ENCODE results near the gene SPATC1L.
A peak's percentile ranks its signal among the peaks of the same experiment; 100 is the strongest.
"Not testable (repeated sequence)": the region's sequence is repeated elsewhere in the genome, so short reads cannot be mapped to it uniquely, and the experiment has no call there.

Gene SPATC1L

DNA sequence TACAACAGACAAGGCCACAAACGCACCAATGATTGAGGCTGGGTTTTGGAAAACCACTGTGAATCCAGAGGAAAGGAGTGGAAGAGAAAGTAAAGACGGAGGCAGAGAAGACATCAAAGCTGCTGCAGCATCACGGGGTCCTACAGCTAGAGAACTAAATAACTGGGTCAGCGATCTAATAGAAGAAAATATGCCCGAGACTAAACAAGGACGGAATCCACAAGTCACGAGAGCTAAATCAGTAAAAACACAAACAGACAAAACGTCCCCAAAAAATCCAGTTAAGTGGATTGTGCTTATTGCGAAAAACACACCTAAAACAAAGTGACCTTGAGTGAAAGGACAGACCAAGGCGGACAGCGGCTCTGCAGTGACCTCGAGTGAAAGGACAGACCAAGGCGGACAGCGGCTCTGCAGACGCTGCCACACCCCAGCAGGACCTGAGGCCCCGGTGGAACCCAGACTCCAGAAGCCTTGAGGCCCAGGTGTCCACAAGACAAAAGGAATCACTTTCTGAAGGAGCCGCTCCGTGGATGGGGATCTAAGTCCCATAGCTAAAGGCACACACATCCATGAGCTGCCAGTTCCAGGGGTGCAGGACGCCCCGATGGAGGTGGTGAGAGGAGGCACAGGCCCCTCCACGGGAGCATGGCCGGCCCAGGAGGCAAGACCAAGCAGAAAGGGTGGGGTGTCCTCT is 34.9 kb downstream of the SPATC1L start:
- DNase-seq = no peak

DNA sequence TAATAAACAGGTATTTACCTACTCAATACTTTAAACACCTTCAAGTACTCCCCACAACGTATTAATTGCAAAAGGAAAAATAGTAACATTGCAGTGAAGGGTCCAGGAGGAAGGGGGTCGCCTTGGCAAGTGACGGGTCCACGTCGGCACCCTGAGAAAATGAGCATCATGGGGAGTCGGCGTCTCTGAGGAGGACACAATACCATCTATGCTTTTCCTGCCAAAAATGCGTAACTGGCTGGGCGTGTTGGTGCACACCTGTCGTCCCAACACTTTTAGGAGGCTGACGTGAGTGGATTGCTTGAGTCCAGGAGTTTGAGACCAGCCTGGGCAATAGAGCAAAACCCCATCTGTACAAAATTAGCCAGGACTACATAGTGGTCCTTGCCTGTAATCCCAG is 36.2 kb downstream of the SPATC1L start:
- DNase-seq = no peak

DNA sequence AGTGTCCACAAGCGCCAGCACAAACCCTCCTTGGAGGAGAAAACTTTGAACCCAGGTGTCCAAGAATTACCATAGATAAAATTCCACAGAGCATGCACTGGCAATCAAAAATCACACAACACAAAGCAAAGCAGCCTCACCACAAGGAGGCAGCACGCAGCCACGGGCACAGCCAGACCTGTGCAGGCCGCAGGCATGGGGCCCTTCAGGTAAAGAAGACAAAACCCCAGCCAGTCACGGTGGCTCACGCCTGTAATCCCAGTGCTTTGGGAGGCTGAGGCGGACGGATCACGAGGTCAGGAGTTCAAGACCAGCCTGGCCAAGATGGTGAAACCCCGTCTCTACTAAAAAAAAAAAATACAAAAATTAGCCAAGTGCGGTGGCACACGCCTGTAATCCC is 36.8 kb downstream of the SPATC1L start:
- DNase-seq = peak; percentile 73

DNA sequence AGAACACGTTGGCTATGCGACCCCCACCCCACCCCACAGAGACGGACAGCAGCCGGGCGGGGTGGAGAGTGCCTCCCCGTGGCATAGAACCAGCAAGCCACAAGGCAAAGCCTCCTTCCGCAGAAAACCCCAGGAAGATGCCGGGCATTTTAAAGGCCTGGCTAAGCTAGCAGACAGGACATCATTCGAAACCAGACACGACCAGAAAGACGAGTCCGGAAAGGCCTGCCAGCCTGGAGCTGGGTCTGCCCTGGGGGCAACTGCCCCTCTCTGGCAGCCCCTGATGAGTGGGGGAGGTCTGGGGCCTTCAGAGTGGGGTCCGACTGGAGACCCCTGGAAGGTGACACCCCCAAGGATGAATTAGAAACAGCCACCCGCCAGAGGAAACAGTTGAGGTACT is 37.4 kb downstream of the SPATC1L start:
- no peak for DNase-seq

DNA sequence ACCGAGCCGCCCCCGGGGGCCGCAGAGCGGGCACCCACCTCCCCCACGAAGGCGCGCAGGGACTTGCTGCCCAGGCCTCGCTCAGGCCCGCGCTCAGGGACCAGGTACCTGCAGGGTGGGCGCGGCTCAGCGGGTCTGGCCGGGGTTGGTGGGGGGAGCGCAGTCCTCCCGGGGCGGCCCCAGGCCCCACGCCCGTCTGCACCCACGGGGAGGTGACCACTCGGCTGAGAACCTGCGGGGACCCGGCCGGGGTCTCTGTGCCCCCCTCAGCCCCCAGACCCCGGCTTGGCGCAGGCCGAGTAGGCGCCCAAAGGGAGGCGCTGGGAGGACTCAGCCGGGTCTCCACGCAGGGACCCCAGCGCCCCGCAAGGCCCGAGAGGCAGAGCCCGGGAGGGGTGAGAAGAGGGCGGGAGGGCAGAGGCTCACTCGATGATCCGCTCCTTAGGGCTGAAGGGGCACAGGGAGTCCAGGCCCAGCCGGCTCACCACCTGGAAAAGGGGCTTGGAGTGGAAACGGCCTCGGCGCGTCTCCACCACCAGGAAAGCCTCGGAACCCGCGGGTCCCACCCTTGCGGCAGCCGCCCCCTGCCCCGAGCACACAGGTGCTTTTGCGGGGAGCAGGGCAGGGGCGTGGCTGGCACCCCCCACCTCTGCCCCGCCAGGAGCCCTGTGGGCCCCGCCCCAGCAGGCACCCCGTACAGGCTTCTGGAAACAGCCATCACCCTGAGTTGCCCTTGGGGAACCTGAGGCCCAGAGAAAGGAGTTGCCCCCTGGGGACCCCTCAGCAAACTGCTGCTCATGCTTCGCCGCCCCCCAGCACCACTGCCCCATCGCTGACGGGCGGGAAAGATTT is 38.2 kb downstream of the SPATC1L start:
- DNase-seq = no peak

DNA sequence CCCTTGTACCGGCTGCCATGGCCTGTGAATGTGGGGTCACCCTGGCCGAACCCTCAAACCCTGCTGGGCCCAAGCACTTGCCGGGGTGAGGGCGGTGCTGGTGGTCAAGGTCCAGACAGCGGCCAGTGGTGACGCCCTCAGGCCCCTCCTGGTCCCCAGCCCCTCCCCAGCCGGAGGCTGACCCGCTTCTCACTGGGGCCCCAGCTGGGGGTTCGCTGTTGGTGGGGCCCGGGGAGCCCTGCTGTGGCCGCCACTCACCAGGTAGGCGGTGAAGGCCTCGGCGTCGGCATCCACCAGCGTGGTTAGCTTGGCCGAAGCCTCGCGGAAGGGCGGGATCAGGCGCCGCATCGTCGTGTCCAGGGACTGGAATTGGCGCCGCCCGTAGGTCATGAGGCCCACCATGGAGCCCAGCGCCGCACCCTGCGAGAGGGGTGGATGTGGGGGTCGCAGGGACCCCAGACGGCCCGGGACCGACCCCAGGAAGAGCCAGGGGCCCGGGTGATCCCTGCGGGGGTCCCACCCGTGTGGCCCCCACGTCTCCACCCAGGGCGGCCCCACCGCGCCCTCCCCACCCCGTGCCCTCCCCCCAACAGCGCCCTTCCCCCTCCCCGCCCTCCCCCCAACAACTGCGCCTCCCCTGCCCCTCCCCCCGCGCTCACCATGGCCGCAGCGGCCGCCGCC is 39.0 kb downstream of the SPATC1L start:
- DNase-seq = no peak

DNA sequence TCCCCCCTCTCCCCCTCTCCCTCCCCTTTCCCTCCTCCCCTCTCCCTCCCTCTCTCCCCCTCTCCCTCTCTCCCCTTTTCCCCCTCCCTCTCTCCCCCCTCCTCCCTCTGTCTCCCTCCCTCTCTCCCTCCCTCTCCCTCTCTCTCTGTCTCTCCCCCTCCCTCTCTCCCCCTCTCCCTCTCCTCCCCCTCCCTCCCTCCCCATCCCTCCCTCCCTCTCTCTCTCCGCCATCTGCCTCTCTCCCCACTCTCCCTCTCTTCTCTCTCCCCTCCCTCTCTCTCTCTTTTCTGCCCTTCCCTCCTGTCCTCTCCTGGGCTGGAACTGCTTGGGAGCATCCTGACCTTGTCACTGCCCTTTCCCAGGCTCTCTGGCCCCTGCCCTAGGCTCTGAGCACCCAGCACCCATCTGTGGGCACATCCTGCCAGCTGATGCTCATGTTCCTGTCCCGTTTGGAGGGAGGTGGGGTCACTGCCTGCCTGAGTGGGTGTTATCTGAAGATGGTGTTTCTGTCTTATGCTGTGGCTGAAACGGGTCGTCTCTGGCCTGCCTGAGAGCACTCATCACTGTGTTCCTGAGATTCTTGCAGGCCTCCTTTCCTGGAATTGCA is 39.7 kb downstream of the SPATC1L start:
- no peak for DNase-seq

DNA sequence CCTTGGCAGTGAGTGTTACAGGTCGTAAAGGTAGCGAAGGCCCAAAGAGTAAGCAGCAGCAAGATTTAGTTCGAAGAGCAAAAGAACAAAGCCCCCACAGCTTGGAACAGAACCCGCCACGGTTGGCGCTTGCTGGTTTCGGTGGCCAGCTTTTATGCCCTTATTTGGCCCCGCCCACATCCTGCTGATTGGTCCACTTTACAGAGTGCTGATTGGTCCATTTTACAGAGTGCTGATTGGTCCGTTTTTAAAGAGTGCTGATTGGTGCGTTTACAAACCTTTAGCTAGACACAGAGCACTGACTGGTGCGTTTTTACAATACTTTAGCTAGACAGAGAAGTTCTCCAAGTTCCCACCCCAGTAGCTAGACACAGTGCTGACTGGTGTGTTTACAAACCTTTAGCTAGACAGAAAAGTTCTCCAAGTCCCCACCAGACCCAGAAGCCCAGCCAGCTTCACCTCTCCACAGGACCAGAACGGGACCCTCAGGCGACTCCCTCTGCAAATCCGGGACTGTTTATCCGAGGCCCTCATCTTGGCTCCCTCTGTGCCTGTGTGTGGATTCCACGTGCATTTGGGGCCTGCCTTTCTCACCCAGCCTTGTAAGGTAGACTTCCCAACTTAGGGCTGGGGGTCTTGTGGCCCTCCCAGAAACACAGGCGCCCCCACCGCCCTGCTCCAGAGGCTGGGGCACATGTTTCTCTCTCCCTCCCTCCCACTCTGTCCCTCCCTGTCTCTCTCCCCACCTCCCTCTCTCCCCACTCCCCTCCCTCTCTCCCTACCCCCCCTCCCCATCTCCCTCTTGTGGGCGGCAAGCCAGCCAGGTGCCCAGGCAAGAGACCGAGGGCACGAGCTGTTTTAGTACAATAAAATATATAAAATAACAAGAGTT is 41.4 kb downstream of the SPATC1L start:
- DNase-seq = no peak

DNA sequence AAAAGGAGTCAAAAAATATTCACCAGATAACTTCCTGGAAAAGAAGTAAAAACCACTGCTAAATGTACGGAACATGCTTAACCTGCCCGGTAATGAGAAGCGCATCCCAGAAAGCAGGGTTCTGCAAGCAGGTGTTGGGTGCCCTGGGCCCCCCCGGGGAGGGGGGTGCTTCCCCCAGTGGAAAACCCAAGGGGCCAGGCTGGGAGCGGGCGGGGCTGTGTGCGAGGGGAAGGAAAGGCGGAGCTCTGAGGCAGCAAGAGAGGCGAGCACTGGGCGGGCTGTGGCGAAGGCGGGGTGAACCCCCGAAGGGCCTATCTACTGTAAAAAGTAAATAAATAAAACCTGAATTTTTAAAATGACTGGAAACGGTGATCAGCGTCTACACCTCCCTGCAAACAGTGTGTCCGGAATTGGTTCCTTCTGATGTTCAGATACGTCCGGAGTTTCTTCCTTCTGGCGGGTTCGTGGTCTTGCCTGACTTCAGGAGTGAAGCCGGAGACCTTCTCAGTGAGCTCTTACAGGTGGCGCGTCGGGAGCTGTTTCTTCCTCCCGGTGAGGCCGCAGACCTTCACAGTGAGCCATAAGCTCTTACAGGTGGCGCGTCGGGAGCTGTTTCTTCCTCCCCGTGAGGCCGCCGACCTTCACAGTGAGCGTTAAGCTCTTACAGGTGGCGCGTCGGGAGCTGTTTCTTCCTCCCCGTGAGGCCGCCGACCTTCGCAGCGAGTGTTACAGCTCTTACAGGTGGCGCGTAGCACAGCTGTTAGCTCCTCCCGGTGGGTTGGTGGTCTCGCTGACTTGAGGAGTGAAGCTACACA is 42.3 kb downstream of the SPATC1L start:
- DNase-seq = no peak

DNA sequence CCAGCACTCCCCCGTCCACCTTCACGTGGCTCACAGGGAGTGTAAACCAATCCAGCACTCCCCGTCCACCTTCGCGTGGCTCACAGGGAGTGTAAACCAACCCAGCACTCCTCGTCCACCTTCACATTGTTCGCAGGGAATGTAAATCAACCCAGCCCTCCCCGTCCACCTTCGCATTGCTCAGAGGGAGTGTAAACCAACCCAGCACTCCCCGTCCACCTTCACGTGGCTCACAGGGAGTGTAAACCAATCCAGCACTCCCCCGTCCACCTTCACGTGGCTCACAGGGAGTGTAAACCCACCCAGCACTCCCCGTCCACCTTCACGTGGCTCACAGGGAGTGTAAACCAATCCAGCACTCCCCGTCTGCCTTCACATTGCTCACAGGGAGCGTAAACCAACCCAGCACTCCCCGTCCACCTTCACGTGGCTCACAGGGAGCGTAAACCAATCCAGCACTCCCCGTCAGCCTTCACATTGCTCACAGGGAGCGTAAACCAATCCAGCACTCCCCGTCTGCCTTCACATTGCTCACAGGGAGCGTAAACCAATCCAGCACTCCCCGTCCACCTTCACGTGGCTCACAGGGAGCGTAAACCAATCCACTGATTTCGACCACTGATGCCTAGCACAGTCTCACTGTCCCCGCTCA is 43.8 kb downstream of the SPATC1L start:
- DNase-seq = not testable (repeated sequence)

DNA sequence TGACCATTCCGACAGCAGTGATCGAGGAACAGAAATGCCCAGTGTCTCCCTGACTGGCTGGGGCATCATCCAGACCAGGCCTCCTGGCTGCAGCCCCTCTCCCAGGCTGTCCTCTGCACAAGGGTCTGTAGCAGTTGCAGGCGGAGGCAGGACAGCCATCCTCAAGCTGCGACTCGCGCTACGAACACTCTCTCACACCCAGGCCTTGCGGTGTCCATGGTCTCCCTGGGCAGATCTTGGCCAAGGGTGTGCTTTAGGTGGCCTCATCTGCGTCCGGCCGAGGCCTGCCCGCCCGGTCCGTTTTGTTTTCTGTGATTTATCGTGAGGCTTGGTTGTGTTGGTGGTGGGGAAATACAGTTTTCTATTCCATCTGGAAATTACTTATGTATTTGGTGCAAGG is 44.6 kb downstream of the SPATC1L start:
- DNase-seq = no peak

DNA sequence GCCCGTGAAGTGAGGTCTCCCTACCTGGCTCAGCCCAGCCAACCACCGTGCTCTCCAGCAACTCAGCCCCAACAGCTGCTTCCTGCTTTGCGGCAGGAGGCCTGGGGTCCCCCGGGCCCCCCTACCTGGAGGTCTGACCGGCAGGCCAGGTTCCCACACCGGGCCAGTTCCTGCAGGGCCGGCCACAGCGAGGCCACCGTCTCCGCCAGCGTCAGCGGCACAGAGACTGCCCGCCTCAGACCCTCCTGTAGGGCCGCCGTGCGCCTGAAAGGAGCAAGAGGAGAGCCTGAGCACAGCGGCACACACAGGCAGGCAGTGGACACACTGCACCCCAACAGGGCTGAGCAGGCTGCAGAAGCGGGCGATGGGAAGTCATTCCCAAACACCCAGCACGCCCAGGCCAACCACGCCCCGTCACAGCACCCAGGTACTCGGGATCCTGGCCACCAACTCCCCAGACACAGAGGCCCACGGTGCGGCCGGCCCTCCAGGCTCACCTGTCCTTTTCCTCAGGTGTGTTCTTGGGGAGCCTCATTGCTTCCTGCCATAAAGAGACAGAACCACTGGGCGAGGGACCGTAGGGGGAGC is 45.8 kb downstream of the SPATC1L start:
- no peak for DNase-seq

DNA sequence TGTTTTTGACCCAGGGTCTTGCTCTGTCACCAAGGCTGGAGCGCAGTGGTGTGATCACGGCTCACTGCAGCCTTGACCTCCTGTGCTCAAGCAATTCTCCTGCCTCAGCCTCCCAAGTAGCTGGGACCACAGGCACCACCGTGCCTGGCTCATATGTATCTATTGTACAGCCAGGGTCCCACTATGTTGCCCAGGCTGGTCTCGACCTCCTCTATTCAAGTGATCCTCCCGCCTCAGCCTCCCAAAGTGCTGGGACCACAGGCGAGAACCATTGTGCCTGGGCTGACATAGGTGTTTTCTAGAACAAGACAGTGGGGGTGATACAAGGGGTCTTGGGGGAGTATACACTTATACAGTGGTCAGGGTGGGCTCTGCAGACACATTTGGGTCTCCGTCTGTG is 46.4 kb downstream of the SPATC1L start:
- no peak for DNase-seq

DNA sequence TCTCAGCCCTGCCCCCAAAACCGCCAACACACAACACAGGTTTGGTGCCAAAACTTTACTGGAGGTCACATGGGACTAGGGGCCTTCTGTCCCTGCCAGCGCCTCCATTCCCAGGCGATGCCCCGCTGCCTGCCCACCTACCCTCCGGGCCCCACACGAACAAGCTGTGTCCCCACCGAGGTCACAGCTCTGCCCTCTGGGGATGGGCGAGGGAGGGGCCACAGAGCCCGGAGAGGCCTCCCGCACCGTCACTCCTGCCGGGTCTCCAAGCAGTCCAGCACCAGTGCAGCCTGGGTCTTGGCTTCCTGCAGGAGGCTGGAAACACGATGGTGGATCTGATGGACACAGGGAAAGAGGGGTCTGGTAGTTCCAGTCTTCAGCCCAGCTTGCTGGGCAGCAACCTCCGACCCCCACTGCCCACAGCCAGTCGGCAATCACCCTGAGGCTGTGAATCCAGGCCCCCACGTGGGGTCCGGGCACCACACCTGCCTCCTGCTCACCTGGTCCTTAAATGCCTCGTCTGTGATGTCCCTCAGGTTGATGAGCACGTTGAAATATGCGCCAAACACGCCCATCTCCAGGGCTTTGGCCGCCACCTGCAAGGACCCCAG is 47.4 kb downstream of the SPATC1L start:
- DNase-seq = no peak

DNA sequence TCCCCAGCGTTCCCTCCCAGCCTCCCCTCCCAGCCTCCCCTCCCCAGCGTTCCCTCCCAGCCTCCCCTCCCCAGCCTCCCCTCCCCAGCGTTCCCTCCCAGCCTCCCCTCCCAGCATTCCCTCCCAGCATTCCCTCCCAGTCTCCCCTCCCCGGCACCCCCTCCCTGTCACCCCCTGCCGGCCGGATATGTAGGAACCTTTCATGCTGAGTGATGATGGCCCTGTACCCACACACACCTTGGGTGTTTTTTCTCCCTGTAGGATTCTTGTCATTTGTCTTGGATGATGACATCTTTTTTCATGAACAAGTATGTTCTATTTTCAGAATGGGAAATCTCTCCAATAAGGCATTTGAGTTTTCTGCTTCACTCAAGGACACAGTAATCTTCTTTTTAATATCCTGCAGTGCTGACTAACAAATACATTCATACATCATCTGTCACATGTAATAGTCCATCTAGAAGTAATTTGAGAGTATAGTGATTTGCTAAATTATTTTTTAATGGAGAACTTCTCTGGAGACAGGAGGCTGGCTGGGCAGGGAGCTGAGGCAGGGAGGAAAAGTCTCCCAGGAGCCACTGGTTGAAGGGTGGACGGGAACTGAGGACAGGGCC is 48.4 kb downstream of the SPATC1L start:
- DNase-seq = no peak

DNA sequence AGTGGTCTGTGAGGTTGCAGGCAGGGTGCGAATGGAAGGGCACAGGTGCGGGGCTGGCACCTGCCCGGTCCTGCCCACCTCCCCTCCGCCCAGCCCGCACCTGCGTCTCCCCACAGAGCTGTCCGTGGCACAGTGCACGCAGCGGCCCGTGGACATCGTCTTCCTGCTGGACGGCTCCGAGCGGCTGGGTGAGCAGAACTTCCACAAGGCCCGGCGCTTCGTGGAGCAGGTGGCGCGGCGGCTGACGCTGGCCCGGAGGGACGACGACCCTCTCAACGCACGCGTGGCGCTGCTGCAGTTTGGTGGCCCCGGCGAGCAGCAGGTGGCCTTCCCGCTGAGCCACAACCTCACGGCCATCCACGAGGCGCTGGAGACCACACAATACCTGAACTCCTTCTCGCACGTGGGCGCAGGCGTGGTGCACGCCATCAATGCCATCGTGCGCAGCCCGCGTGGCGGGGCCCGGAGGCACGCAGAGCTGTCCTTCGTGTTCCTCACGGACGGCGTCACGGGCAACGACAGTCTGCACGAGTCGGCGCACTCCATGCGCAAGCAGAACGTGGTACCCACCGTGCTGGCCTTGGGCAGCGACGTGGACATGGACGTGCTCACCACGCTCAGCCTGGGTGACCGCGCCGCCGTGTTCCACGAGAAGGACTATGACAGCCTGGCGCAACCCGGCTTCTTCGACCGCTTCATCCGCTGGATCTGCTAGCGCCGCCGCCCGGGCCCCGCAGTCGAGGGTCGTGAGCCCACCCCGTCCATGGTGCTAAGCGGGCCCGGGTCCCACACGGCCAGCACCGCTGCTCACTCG is 52.2 kb downstream of the SPATC1L start:
- no peak for DNase-seq

DNA sequence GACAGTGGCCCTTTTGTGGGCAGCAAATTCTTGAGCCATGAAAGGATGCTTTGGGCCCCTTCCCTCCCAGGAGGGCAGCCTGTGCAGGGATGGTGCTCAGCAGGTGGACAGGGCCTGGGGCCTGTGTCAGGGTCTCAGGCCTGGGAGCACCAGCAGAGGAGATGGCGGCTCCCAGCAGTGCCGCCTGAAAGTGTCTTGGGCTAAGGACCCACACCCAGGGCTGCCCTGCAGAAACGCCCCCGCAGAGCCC is 52.7 kb downstream of the SPATC1L start:
- no peak for DNase-seq

DNA sequence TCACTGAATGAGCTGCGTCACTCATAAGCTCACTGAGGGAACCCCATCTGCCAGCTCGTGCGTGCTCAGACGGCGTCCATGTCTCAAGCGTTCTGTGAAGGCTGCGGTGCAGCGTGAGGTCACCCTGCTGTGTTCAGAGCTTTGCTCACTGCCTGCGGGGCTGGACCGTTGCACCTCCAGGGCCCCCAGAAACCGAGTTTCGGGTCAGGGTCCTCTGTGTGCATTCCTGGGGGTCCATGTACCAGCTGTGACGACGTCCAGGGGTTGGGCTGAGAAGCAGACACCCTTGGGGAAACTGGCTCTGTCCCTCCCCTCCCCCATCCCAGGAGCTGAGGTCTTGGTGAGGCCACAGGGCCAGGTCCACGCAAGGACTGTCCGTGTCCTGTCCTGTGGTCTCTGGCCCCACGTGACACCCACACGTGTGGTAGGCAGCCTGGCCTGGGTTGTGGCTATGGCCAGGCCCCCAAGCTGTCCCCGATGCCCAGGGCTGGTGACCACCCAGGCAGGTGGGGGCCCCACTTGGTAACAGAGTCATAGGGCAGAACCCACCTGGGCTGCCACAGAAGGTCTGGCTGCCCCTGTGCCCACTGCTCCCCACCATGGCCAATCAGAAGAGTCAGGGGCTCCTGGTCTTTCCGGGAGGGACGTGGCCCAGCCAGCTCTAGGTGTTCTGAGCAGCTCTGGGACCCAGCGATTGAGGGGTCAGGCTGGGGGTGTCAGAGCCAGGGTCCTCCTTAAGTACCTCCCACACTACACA is 53.2 kb downstream of the SPATC1L start:
- no peak for DNase-seq
